Measurements from ENCODE around the gene TRPV5.

Gene TRPV5

GRCh38 chr7:142859829-142860228, 73.7 kb downstream of the TRPV5 start:
- CTCF ChIA-PET, result interaction anchor here (1.4 to 4.5 kb wide), 2 partner anchors 13 to 20 kb away, joined by 3 to 24 read pairs; no protein-coding TSS in a partner anchor
- Histone ChIP-seq H3K27ac (ENCODE audit: insufficient read depth in 1 of 2, low read depth in 1 of 2, low read length in 2 of 2, poor library complexity in 1 of 2, severe bottlenecking in 2 of 2) (no peak overlapping the region), H3K27me3 (replicated peaks in 2 of 5; ENCODE audit: control insufficient read depth in 4 of 5, insufficient read depth in 5 of 5, low read length in 4 of 5) (no peaks in the 10 kb centered on the region), H3K4me1 (ENCODE audit: control extremely low read depth in 1 of 4, control insufficient read depth in 4 of 4, insufficient read depth in 4 of 4, low read length in 3 of 4) (peaks cover 0 to 19% (median 15%) of the 10 kb centered on the region in 4 experiments), H3K4me3 (ENCODE audit: control insufficient read depth in 1 of 7, extremely low read depth in 1 of 7, insufficient read depth in 4 of 7, low read depth in 2 of 7, low read length in 6 of 7) (no peak overlapping the region), H3K9me3 (ENCODE audit: control extremely low read depth in 1 of 5, control insufficient read depth in 4 of 5, insufficient read depth in 2 of 5, low read depth in 1 of 5, low read length in 4 of 5) (no peaks in the 10 kb centered on the region), H3K36me3 (ENCODE audit: control insufficient read depth in 4 of 4, insufficient read depth in 4 of 4, low read length in 3 of 4) (peaks cover 9 to 19% (median 12%) of the 10 kb centered on the region in 4 experiments)
- POLR2A ChIA-PET, result no interaction called here
- WGBS (ENCODE audit: insufficient coverage), result 92% methylated on average over 4 of the region's 5 CpGs
- no peak for DNase-seq

- DNase-seq, result no peak
- Histone ChIP-seq H3K4me1 (ENCODE audit: control extremely low read depth in 1 of 4, control insufficient read depth in 4 of 4, insufficient read depth in 4 of 4, low read length in 3 of 4) (peaks cover 0 to 19% (median 14%) of the 10 kb centered on the region in 4 experiments), H3K36me3 (ENCODE audit: control insufficient read depth in 4 of 4, insufficient read depth in 4 of 4, low read length in 3 of 4) (peaks cover 9 to 18% (median 12%) of the 10 kb centered on the region in 4 experiments), H3K27me3 (replicated peaks in 2 of 5; ENCODE audit: control insufficient read depth in 4 of 5, insufficient read depth in 5 of 5, low read length in 4 of 5) (no peaks in the 10 kb centered on the region), H3K4me3 (ENCODE audit: control insufficient read depth in 1 of 7, extremely low read depth in 1 of 7, insufficient read depth in 4 of 7, low read depth in 2 of 7, low read length in 6 of 7) (no peak overlapping the region), H3K9me3 (ENCODE audit: control extremely low read depth in 1 of 5, control insufficient read depth in 4 of 5, insufficient read depth in 2 of 5, low read depth in 1 of 5, low read length in 4 of 5) (no peaks in the 10 kb centered on the region), H3K27ac (ENCODE audit: insufficient read depth in 1 of 2, low read depth in 1 of 2, low read length in 2 of 2, poor library complexity in 1 of 2, severe bottlenecking in 2 of 2) (no peak overlapping the region)
- POLR2A ChIA-PET, result no interaction called here
- CTCF ChIA-PET, result interaction anchor here (1.4 to 4.5 kb wide), 3 partner anchors 13 to 143 kb away, joined by 3 to 24 read pairs (median 9); no protein-coding TSS in a partner anchor
Observed at GRCh38 chr7:142859411-142859810, 74.1 kb downstream of the TRPV5 start.
